HAP-1 (cell line): ENCODE data around the gene CAMK1D.

ENCODE experiments used
- DNase-seq, 2 experiments: peaks; one replicate each; pipeline ENCODE4 v3.0.0-alpha.2; 2016 to 2020; ENCODE audit warnings: low spot score in 2 of 2
- H3K27me3 ChIP-seq: fragments of 250-450 bp; sonication (Bioruptor Pico); 2 replicates; pipeline ENCODE4 v1.5.1; 2020; ENCODE audit warnings: low read depth, mild to moderate bottlenecking, moderate library complexity
- H3K36me3 ChIP-seq: fragments of 250-450 bp; sonication (Bioruptor Pico); replicated peaks from 2 replicates; pipeline ENCODE4 v1.5.1; 2020; ENCODE audit warnings: mild to moderate bottlenecking
- H3K4me1 ChIP-seq: fragments of 250-450 bp; sonication (Bioruptor Pico); 2 replicates; pipeline ENCODE4 v1.5.1; 2020; ENCODE audit warnings: mild to moderate bottlenecking
- H3K4me3 ChIP-seq: fragments of 250-450 bp; sonication (Bioruptor Pico); 2 replicates; pipeline ENCODE4 v1.5.1; 2020; ENCODE audit warnings: mild to moderate bottlenecking, moderate library complexity
- H3K9me3 ChIP-seq: fragments of 250-450 bp; sonication (Bioruptor Pico); 2 replicates; pipeline ENCODE4 v1.5.1; 2020; ENCODE audit warnings: mild to moderate bottlenecking, moderate library complexity
- in situ Hi-C: fragments of 300-500 bp; cut with MboI; formaldehyde crosslinking; loops from 3 replicates; pipeline ENCODE4 v1.14.3; 2020; ENCODE audit warnings: low sequenced_read_pairs, inconsistent platforms, mixed read lengths

CAMK1D gene

DNA sequence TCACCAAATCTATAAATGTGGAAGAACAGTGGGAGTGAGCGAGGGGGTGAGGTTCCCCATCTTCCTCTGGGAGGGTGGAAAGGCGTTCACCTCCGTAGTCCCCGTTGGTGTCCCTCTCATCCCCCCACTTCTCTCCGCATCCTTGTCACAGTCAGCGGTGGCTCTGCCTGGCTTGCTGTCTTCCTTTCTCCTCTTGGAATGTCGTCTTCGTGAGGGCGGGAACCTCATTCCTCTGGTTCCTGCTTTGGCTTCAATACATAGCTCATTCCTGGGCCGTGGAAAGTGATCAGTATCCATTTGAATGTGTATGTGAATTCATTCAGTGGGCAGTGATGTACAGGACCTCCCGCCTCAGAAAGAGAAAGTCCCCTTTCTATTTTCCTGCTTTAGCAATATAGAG, 289.4 kb downstream of the CAMK1D start:
- Histone ChIP-seq H3K4me1 (peaks cover 5% of the 10 kb centered on the region; the same call in 1 of the 2 replicates), H3K36me3 (no peaks in the 10 kb centered on the region), H3K27me3 (no peaks in the 10 kb centered on the region), H3K9me3 (no peaks in the 10 kb centered on the region), H3K4me3 (no peak overlapping the region)
- in situ Hi-C loops = no loop called here
- DNase-seq = no peak

DNA sequence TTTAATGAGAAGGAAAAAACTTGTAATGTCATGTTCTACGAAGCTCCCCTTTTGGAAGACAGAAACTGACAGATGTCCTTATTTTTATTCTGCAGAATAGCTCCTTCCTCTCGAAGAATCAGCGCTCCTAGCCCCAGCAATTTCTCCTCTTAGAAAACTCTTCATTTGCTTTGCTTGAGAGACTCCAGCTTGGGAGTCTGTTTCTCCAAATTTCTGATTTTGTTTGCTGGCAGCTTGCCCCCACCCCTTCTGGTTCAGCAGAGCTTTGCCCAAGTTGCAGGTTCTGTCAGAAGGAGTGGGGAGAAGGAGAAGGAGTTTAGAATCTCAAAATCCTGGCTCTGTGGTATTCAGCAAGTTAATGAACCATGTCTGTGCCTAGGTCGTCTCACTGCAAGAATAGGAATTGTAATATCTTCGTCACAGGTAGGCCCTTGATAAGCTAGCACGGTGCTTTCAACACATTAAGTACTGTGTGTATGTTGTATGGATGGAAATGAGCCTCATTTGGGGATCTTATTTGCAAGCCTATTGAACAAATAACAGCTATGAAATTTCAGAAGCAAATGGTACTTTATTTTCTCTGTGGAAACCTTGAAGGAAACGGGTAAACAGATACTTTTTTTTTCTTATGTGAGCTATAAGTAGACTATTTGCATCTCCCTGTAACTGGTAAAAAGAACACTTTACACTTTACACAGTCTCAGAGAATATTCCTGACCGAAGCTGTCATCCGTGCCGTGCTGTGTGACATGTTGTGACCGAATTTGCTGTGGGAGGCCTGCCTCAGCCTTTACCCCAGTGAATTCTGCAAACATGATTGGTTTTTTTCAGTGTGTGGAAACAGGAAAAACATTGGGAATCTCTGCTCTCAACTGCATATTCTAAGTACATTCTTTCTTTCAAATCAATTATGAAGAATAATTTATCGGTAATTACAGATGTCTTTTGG, 290.9 kb downstream of the CAMK1D start:
- Histone ChIP-seq H3K9me3 (no peaks in the 10 kb centered on the region), H3K27me3 (no peaks in the 10 kb centered on the region), H3K4me3 (no peak overlapping the region), H3K36me3 (no peaks in the 10 kb centered on the region), H3K4me1 (peaks cover 5% of the 10 kb centered on the region; the same call in 1 of the 2 replicates)
- in situ Hi-C loops = no loop called here
- no peak for DNase-seq

DNA sequence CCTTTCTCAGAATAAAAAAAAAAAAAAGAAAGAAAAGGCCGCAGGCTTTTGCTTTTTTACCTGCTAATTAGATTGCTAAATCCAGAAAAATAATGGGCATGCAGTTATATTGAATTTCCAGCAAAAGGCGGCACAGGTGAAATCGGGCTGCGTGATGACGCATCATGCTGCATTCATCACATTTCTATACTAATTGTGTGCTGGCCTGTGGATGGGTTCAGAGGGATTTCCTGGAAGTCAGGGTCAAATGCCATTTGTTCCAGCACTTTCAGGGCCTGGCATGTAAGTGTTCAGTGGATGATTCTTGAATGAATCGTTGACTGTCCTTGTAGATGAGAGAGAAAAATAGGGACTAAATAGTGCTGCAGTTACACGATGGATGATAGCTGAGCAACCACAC, 292.7 kb downstream of the CAMK1D start:
- H3K4me3 ChIP-seq = no peak overlapping the region
- no peaks in the 10 kb centered on the region for H3K36me3 ChIP-seq
- no peaks in the 10 kb centered on the region for H3K27me3 ChIP-seq
- in situ Hi-C loops = no loop called here
- no peaks in the 10 kb centered on the region for H3K9me3 ChIP-seq
- peaks cover 5% of the 10 kb centered on the region; the same call in 1 of the 2 replicates for H3K4me1 ChIP-seq
- DNase-seq = no peak

DNA sequence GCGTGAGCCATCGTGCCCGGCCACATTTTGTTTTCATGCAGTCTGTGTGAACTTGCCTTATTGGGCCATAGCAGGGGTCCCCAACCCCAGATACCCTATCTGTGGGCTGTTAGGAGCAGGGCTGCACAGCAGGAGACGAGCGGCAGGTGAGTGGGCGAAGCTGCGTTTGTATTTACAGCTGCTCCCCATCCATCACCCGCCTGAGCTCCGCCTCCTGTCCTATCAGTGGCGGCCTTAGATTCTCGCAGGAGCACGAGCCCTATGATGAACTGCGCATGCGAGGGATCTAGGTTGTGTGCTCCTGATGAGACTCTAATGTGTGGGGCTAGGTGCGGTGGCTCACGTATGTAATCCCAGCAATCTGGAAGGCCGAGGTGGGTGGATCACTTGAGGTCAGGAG, 293.9 kb downstream of the CAMK1D start:
- H3K4me1 ChIP-seq = 0 out of 2 replicates have a peak, but pooled peaks cover under 1% of the 10 kb centered on the region
- in situ Hi-C loops = no loop called here
- H3K27me3 ChIP-seq = no peaks in the 10 kb centered on the region
- H3K9me3 ChIP-seq = no peaks in the 10 kb centered on the region
- H3K4me3 ChIP-seq = no peak overlapping the region
- no peaks in the 10 kb centered on the region for H3K36me3 ChIP-seq
- DNase-seq = no peak

DNA sequence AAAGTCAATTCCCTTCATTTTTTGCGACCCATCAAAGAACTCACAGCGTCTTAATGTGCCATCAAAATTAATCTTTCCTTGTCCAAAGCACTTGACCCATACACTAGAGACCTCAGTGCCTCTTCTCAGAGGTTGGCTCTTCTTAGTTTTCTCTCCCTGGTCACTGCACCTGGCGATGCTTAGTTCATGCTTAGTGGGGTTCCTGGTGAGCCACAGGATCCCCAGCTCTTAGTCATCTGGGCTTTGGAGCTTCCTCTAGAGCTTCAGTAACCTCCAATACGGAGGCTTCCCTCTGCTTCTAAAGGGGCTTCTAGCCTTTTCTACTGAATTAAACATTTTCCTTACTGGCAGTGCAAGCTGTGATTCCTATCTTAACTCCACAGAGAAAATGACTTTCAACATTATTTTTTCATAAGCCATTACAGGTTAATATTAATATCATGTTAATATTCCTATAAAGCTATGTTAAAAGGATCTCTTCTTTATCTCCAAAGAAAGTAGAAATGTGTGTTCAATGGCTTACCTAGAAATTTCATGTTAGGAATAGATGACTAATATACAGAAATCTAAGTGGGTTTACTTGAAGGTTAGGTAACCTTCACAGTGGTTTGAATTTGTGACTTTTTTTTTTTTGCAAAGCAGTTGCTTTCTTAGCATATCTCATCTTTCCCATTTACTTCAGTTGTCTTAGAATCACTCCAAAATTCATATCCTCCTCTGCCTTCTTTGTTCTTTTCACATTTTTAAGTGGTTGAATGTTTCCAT, 295.2 kb downstream of the CAMK1D start:
- in situ Hi-C loops = no loop called here

DNA sequence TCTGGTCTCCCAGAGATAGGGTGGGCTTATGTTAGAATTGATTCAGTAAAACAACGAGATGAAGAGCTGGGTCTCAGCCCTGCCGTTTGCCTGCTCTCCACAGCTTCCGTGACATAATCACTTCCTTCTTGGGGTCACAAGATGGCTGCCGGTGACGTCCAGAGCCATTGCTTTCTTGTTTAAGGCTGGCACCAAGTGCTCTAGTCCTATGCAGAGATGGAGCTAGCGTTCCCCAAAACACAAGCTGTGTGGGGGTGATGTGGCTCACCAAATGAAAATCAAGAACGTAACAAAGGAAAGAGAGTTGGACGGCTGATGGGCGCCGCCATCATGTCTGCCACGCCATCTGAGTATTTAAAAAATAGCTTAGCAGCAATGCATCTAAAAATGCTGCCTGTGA, 296.1 kb downstream of the CAMK1D start:
- H3K36me3 ChIP-seq = no peaks in the 10 kb centered on the region
- in situ Hi-C loops = no loop called here
- H3K27me3 ChIP-seq = no peaks in the 10 kb centered on the region
- H3K4me3 ChIP-seq = no peak overlapping the region
- no peaks in the 10 kb centered on the region for H3K4me1 ChIP-seq
- no peaks in the 10 kb centered on the region for H3K9me3 ChIP-seq
- DNase-seq = no peak

More for the DNA sequence above, 295.2 kb downstream of the CAMK1D start:
- no peaks in the 10 kb centered on the region for H3K4me1 ChIP-seq
- no peaks in the 10 kb centered on the region for H3K36me3 ChIP-seq
- no peak for DNase-seq
- no peak overlapping the region for H3K4me3 ChIP-seq
- H3K27me3 ChIP-seq = no peaks in the 10 kb centered on the region
- no peaks in the 10 kb centered on the region for H3K9me3 ChIP-seq

DNA sequence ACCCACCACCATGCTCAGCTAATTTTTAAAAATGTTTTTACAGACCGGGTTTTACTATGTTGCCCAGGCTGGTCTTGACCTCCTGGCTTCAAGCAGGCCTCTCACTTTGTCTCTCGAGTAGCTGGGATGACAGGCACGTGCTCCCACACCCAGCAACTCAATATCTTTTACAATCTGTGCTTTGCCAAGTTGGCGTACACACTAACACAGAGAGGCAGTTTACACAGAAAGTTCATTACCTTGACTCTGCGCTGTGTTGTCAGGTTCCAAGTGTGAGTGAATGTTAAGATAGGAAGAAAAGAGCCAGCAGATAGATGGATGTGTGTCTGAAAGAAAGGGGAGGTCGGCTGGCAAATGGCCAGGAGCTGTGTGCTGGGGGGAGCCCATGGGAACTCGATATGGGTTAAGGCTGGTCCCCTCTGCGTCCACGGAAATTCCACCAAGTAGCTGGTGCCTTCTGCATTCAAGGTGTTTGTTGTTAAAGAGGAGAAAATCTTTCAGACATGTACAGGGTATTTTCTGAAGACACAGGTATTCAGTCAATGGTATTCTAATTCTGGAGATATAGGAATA, 299.8 kb downstream of the CAMK1D start:
- in situ Hi-C loops = no loop called here
- Histone ChIP-seq H3K27me3 (no peaks in the 10 kb centered on the region), H3K36me3 (no peaks in the 10 kb centered on the region), H3K4me1 (no peaks in the 10 kb centered on the region), H3K4me3 (no peak overlapping the region), H3K9me3 (0 out of 2 replicates have a peak, but pooled peaks cover 2% of the 10 kb centered on the region)
- DNase-seq = no peak

DNA sequence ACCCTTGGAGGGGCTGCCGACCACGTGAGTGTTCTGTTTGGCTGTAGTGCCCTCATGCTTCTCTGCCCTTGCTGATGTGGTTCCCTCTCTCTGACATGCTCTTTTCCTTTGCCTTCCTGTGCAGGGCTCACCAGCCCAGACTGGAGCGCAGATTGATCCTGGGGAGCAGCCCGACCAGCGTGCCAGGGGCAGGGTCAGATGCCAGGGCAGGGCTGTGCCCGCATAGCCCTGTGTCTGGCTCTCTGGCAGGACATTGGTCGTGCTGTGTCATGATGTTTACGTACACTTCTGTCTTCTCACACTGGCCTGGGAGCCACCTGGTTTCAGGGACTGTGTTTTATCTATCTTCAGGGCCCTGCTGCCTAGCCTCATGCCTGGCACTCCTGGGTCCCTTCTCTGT, 300.8 kb downstream of the CAMK1D start:
- Histone ChIP-seq H3K4me3 (no peak overlapping the region), H3K36me3 (no peaks in the 10 kb centered on the region), H3K27me3 (no peaks in the 10 kb centered on the region), H3K9me3 (0 out of 2 replicates have a peak, but pooled peaks cover 3% of the 10 kb centered on the region), H3K4me1 (no peaks in the 10 kb centered on the region)
- in situ Hi-C loops = no loop called here
- no peak for DNase-seq

DNA sequence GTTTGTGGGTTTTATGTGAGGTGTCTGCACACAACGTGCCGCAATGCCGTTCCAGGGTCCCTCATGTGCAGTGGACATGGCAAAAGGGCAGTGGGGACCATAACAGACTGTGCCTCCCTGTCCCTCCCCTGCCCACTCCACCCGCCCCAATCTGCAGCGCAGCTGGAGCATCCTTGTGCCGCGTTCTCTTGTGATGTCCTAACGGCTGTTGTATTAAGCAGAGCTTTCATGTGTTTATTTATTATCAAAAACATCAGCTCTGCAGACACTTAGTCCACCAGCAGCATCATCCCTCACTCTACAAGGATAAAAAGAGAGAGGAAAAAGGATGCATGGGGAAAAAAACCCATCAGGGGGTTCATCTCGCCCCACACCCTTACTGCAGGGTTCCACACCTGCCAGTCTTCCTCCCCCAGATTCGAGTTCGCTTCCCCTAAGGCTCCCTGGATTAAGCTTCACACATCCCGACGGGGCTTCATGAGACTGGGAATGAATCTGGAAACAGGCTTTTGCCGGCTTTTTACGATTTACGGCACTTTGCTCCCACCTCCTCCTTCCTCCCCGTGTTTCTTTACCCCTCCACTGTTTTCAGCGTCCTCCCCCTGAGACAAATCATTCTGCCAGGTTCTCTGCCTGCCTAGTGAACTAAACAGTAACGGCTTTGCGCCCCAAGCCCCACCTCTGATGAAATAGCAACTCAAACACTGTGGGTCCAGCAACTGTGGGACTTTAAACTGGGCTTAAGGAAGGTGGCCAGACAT, 301.4 kb downstream of the CAMK1D start:
- no peaks in the 10 kb centered on the region for H3K36me3 ChIP-seq
- H3K27me3 ChIP-seq = no peaks in the 10 kb centered on the region
- no peaks in the 10 kb centered on the region for H3K4me1 ChIP-seq
- 0 out of 2 replicates have a peak, but pooled peaks cover 3% of the 10 kb centered on the region for H3K9me3 ChIP-seq
- DNase-seq = no peak
- in situ Hi-C loops = no loop called here
- H3K4me3 ChIP-seq = no peak overlapping the region

DNA sequence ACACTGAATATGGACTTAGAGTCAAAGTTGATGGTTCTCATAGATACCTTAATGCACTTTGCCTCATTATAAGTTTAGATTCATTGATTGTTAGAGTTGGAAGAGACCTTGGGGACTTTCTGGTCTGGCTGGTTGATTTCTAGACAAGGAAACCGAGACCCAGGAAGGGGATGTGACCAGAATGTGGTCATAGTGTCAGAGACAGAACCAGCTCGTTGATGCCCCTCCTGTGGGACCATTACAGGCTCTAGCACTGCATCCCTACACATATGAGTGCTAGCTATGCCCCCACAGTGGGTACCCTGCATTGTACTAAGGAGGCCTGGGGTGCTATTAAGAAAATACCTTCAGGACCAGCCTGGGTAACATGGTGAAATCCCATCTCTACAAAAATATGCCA, 306.6 kb downstream of the CAMK1D start:
- DNase-seq = no peak
- Histone ChIP-seq H3K4me1 (no peaks in the 10 kb centered on the region), H3K27me3 (no peaks in the 10 kb centered on the region), H3K4me3 (no peak overlapping the region), H3K36me3 (no peaks in the 10 kb centered on the region), H3K9me3 (0 out of 2 replicates have a peak, but pooled peaks cover 3% of the 10 kb centered on the region)
- in situ Hi-C loops = no loop called here

DNA sequence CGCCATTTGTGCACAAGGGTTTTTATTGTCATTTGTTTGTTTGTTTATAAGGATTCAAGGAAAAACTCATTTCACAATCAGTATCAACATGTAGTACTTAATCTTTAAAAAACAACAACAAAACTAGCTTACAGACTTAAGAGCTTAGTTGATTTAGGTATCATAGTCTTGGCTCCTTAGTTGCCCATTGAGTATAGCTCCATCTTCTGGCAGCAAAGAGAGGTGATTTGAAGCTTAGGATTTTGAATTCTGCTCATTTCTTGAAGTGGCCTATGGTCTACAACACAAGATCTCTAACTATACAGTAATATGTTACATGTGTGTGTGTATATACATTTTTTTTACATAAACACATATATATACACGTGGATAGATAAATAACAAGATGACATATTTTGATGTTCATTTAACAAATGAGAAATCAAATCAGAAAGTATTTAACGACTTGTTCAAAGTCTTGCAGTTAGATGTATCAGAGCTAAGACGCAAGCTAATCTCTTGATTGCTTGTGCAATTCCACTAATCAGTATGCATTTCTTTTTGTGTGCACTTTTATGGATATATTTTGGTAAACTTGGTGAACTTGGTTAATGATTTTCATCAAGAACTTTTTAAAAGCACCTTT, 307.3 kb downstream of the CAMK1D start:
- in situ Hi-C loops = no loop called here
- no peaks in the 10 kb centered on the region for H3K27me3 ChIP-seq
- no peaks in the 10 kb centered on the region for H3K36me3 ChIP-seq
- DNase-seq = peak in 1 of 2 experiments; percentile 69
- H3K9me3 ChIP-seq = 0 out of 2 replicates have a peak, but pooled peaks cover 3% of the 10 kb centered on the region
- H3K4me3 ChIP-seq = no peak overlapping the region
- H3K4me1 ChIP-seq = no peaks in the 10 kb centered on the region

DNA sequence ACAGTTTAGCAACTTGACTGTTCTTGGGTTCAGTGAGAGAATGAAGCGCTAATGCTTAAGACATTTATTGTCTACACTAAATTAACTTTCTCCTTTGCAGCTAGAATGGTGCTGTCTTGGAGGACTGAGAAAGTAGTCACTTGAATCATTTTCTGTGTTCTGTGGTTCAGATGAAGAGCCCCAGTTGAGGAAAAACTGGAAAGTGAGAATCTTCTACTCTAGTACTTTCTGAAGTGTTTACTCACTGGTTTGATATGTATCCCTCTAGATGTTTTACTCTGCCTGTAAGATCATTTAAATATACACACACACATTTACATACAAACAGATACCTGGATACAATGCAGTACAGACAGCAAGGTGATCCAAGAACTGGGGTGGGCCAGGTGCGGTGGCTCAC, 308.1 kb downstream of the CAMK1D start:
- in situ Hi-C loops = no loop called here
- Histone ChIP-seq H3K36me3 (no peaks in the 10 kb centered on the region), H3K27me3 (no peaks in the 10 kb centered on the region), H3K4me3 (no peak overlapping the region), H3K9me3 (0 out of 2 replicates have a peak, but pooled peaks cover 3% of the 10 kb centered on the region), H3K4me1 (no peaks in the 10 kb centered on the region)
- no peak for DNase-seq

DNA sequence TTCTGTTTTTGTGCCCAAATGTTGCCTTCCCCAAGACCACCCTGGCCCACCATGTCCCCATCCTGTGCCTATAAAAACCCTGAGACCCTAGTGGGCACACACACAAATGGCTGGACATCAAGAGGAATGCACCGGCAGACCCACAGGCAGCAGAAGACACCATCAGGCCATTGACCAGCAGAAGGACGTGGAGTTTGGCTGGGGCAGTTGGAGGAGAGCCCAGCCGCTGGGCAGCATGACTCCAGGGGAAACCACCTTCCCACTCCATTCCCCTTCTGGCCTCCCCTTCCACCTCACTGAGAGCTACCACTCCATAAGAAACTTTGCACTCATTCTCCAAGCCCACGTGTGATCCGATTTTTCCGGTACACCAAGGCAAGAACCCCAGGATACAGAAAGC, 309.2 kb downstream of the CAMK1D start:
- in situ Hi-C loops = no loop called here
- no peak for DNase-seq
- Histone ChIP-seq H3K9me3 (0 out of 2 replicates have a peak, but pooled peaks cover 3% of the 10 kb centered on the region), H3K36me3 (no peaks in the 10 kb centered on the region), H3K27me3 (no peaks in the 10 kb centered on the region), H3K4me1 (no peaks in the 10 kb centered on the region), H3K4me3 (no peak overlapping the region)
